Measurements from ENCODE around the gene OR6B2.

- TF ChIP-seq TEAD4 (IDR thresholded peaks at IDR 0.05), result no peak
- TF ChIP-seq RAD21 (IDR thresholded peaks at IDR 0.05; ENCODE audit: low read depth), result no peak
- TF ChIP-seq CREB1 (IDR thresholded peaks at IDR 0.05; ENCODE audit: low read depth), result no peak
- no peak for TF ChIP-seq CEBPB (IDR thresholded peaks at IDR 0.05)
- no peak for TF ChIP-seq YY1 (IDR thresholded peaks at IDR 0.05; ENCODE audit: low read depth)
- TF ChIP-seq EP300 (IDR thresholded peaks at IDR 0.05; ENCODE audit: borderline replicate concordance), result no peak
Measured at GRCh38 chr2:240053173-240054155, 23.2 kb upstream of the OR6B2 start, which contains the start of gene OR6B3.
